WTC11 (cell line): Measurements from ENCODE around the gene AQP2. TPM values are rescaled to one million over a fixed set of nuclear protein-coding genes. Genes with fewer than 3 reads are reported as not detected.

ENCODE experiments used
- ATAC-seq: fragments of 200-7000 bp; cut with Tn5 transposase; 2 replicates; pipeline ENCODE4 v1.10.0; 2021; ENCODE audit warnings: mild to moderate bottlenecking, moderate library complexity
- CTCF ChIA-PET: fragments of 300-600 bp; sonication (Branson Sonifier 250); formaldehyde crosslinking; loops from one replicate; lab custom pipeline; 2021; ENCODE audit warnings: antibody characterized with exemption; lab: Charles Lee
- POLR2A ChIA-PET: fragments of 350-600 bp; sonication (Branson Sonifier 250); formaldehyde crosslinking; loops from one replicate; lab custom pipeline; 2021; ENCODE audit warnings: antibody characterized with exemption; lab: Charles Lee
- DNase-seq: peaks from one replicate; pipeline ENCODE4 v3.0.0; 2021; ENCODE audit warnings: low spot score
- H3K27ac Mint-ChIP-seq: 2 replicates; pipeline ENCODE4 v1.8.0; 2021; ENCODE audit warnings: mixed read lengths
- H3K27me3 Mint-ChIP-seq: 2 replicates; pipeline ENCODE4 v1.8.0; 2021; ENCODE audit warnings: low read depth, mild to moderate bottlenecking, moderate library complexity, mixed read lengths
- H3K36me3 Mint-ChIP-seq: 2 replicates; pipeline ENCODE4 v1.8.0; 2021; ENCODE audit warnings: mixed read lengths
- H3K4me1 Mint-ChIP-seq: 2 replicates; pipeline ENCODE4 v1.8.0; 2022; ENCODE audit warnings: mixed read lengths
- H3K4me3 Mint-ChIP-seq: 2 replicates; pipeline ENCODE4 v1.8.0; 2021; ENCODE audit warnings: mild to moderate bottlenecking, moderate library complexity, mixed read lengths
- H3K9me3 Mint-ChIP-seq: 2 replicates; pipeline ENCODE4 v1.8.0; 2021; ENCODE audit warnings: mixed read lengths
- ATF1 ChIP-seq: sonication (generic); formaldehyde crosslinking; IDR thresholded peaks from 2 replicates; pipeline ENCODE4 v1.8.1; 2023; ENCODE audit warnings: mild to moderate bottlenecking, moderate library complexity, missing genetic modification reagents
- CBFB ChIP-seq: sonication (generic); formaldehyde crosslinking; IDR thresholded peaks from 2 replicates; pipeline ENCODE4 v1.8.1; 2022; ENCODE audit warnings: mild to moderate bottlenecking, low read depth, missing genetic modification reagents
- CREB1 ChIP-seq: sonication (generic); formaldehyde crosslinking; IDR thresholded peaks from 2 replicates; pipeline ENCODE4 v1.8.0; 2023; ENCODE audit warnings: mild to moderate bottlenecking, missing genetic modification reagents
- CREM ChIP-seq: sonication (generic); formaldehyde crosslinking; IDR thresholded peaks from 2 replicates; pipeline ENCODE4 v1.8.1; 2022; ENCODE audit warnings: mild to moderate bottlenecking, missing genetic modification reagents, moderate library complexity
- EMX1 ChIP-seq: fragments of 250-450 bp; sonication (Bioruptor Pico); IDR thresholded peaks from 2 replicates; pipeline ENCODE4 v1.8.0; 2021; ENCODE audit warnings: mild to moderate bottlenecking
- ESRRA ChIP-seq: sonication (generic); formaldehyde crosslinking; IDR thresholded peaks from 2 replicates; pipeline ENCODE4 v1.8.1; 2022; ENCODE audit warnings: mild to moderate bottlenecking, missing genetic modification reagents, borderline replicate concordance
- FOXP4 ChIP-seq: sonication (generic); formaldehyde crosslinking; IDR thresholded peaks from 2 replicates; pipeline ENCODE4 v1.8.0; 2022; ENCODE audit warnings: mild to moderate bottlenecking, missing genetic modification reagents
- GRHL2 ChIP-seq: fragments of 250-450 bp; sonication (Bioruptor Pico); IDR thresholded peaks from 2 replicates; pipeline ENCODE4 v1.8.0; 2022; ENCODE audit warnings: mild to moderate bottlenecking, moderate library complexity; ENCODE audit not compliant: insufficient replicate concordance, severe bottlenecking
- MAX ChIP-seq: sonication (generic); formaldehyde crosslinking; IDR thresholded peaks from 2 replicates; pipeline ENCODE4 v1.8.0; 2022; ENCODE audit warnings: mild to moderate bottlenecking, missing genetic modification reagents
- MLX ChIP-seq: sonication (generic); formaldehyde crosslinking; IDR thresholded peaks from 2 replicates; pipeline ENCODE4 v1.8.1; 2023; ENCODE audit warnings: mild to moderate bottlenecking, missing genetic modification reagents, moderate library complexity
- MYBL2 ChIP-seq: sonication (generic); formaldehyde crosslinking; IDR thresholded peaks from 2 replicates; pipeline ENCODE4 v1.8.1; 2023; ENCODE audit warnings: mild to moderate bottlenecking, moderate library complexity, missing genetic modification reagents
- NFE2L1 ChIP-seq: sonication (generic); formaldehyde crosslinking; IDR thresholded peaks from 2 replicates; pipeline ENCODE4 v1.8.1; 2023; ENCODE audit warnings: missing genetic modification reagents
- NR1H2 ChIP-seq: sonication (generic); formaldehyde crosslinking; IDR thresholded peaks from 2 replicates; pipeline ENCODE4 v1.9.0; 2021; ENCODE audit warnings: mild to moderate bottlenecking, moderate library complexity, missing genetic modification reagents
- OVOL2 ChIP-seq: fragments of 250-450 bp; sonication (Bioruptor Pico); IDR thresholded peaks from 2 replicates; pipeline ENCODE4 v1.9.0; 2021; ENCODE audit warnings: mild to moderate bottlenecking, borderline replicate concordance
- PRDM15 ChIP-seq: sonication (generic); formaldehyde crosslinking; IDR thresholded peaks from 2 replicates; pipeline ENCODE4 v1.8.0; 2022; ENCODE audit warnings: missing genetic modification reagents
- TEAD1 ChIP-seq: sonication (generic); formaldehyde crosslinking; IDR thresholded peaks from 2 replicates; pipeline ENCODE4 v1.8.0; 2022; ENCODE audit warnings: mild to moderate bottlenecking, missing genetic modification reagents
- TP53 ChIP-seq: sonication (generic); formaldehyde crosslinking; IDR thresholded peaks from 2 replicates; pipeline ENCODE4 v1.8.1; 2023; ENCODE audit warnings: mild to moderate bottlenecking, missing genetic modification reagents
- USF1 ChIP-seq: sonication (generic); formaldehyde crosslinking; IDR thresholded peaks from 2 replicates; pipeline ENCODE4 v1.8.0; 2022; ENCODE audit warnings: mild to moderate bottlenecking, missing genetic modification reagents
- ZNF138 ChIP-seq: sonication (generic); formaldehyde crosslinking; conservative IDR thresholded peaks from 2 replicates; pipeline ENCODE4 v1.8.1; 2022; ENCODE audit warnings: mild to moderate bottlenecking, moderate library complexity, missing genetic modification reagents
- ZNF219 ChIP-seq: sonication (generic); formaldehyde crosslinking; IDR thresholded peaks from 2 replicates; pipeline ENCODE4 v1.8.0; 2023; ENCODE audit warnings: missing genetic modification reagents, mild to moderate bottlenecking, borderline replicate concordance
- ZNF317 ChIP-seq: sonication (generic); formaldehyde crosslinking; IDR thresholded peaks from 2 replicates; pipeline ENCODE4 v1.8.1; 2023; ENCODE audit warnings: low read depth, mild to moderate bottlenecking, moderate library complexity, missing genetic modification reagents, borderline replicate concordance
- total RNA-seq: library from RNA; stranded (reverse); gene quantifications from 3 replicates; pipeline ENCODE4 v1.2.3, GENCODE V29; 2021
- TF ChIP-seq, protein P1 (sequence below): fragments of 250-450 bp; sonication (Bioruptor Pico); IDR thresholded peaks from 2 replicates; pipeline ENCODE4 v2.1.2; 2022; ENCODE audit warnings: mild to moderate bottlenecking, moderate library complexity
- TF ChIP-seq, protein P2 (sequence below): sonication (generic); formaldehyde crosslinking; IDR thresholded peaks from 2 replicates; pipeline ENCODE4 v1.8.0; 2023; ENCODE audit warnings: missing genetic modification reagents

The AQP2 gene
- total RNA-seq, 1 experiment from 2014 or later = not detected

DNA sequence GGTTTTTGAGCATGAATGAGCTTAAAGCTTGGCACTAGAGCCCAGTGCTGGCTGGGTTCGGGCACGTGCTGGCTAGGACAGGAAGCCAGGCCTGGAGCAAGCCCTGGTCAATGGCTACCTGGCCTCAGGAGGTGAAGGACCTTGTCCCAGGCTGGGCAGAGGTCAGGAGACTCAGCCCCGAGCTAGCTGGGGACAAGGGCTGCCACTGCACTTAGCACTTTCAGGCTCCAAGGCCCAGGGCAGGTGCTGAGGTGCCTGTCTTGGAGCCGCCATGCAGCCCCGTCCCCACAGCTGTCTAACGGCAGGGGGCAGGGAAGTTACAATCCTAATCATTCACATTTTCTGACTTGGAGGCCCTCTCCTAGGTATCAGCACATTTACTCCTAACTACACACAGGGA lies 17.9 kb downstream of the AQP2 start (continued):
- TF ChIP-seq ZNF138 (CRISPR knock-in tag) (no peak), FOXP4 (CRISPR knock-in tag) (no peak), NFE2L1 (no peak), GRHL2 (CRISPR knock-in tag) (no peak), ESRRA (no peak)
- TF ChIP-seq, protein P1, sequence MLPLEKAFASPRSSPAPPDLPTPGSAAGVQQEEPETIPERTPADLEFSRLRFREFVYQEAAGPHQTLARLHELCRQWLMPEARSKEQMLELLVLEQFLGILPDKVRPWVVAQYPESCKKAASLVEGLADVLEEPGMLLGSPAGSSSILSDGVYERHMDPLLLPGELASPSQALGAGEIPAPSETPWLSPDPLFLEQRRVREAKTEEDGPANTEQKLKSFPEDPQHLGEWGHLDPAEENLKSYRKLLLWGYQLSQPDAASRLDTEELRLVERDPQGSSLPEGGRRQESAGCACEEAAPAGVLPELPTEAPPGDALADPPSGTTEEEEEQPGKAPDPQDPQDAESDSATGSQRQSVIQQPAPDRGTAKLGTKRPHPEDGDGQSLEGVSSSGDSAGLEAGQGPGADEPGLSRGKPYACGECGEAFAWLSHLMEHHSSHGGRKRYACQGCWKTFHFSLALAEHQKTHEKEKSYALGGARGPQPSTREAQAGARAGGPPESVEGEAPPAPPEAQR (CRISPR knock-in tag) = no peak
- TF ChIP-seq, protein P2, sequence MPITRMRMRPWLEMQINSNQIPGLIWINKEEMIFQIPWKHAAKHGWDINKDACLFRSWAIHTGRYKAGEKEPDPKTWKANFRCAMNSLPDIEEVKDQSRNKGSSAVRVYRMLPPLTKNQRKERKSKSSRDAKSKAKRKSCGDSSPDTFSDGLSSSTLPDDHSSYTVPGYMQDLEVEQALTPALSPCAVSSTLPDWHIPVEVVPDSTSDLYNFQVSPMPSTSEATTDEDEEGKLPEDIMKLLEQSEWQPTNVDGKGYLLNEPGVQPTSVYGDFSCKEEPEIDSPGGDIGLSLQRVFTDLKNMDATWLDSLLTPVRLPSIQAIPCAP (CRISPR knock-in tag) = no peak
- TF ChIP-seq, all 79 proteins: peak for 0

GRCh38 chr12:49969027-49969426 lies 18.5 kb downstream of the AQP2 start:
- H3K27me3 Mint-ChIP-seq = peaks cover 21% of the 10 kb centered on the region
- DNase-seq = no peak
- no peak for ATAC-seq
- no peaks in the 10 kb centered on the region for H3K36me3 Mint-ChIP-seq
- H3K4me3 Mint-ChIP-seq = no peak overlapping the region
- no peak overlapping the region for H3K27ac Mint-ChIP-seq
- H3K9me3 Mint-ChIP-seq = no peaks in the 10 kb centered on the region
- H3K4me1 Mint-ChIP-seq = peaks cover 8% of the 10 kb centered on the region
- POLR2A ChIA-PET = no interaction called here
- CTCF ChIA-PET = interaction anchor here (0.6 to 10.9 kb wide), 12 partner anchors 9 to 213 kb away, joined by 3 to 219 read pairs (median 56); partner anchors contain the start of genes AQP2, COX14 and RACGAP1
- TF ChIP-seq OVOL2 (CRISPR knock-in tag) (no peak), USF1 (CRISPR knock-in tag) (no peak), MYBL2 (CRISPR knock-in tag) (no peak), MLX (no peak), CREM (CRISPR knock-in tag) (no peak), CREB1 (CRISPR knock-in tag) (no peak), TP53 (CRISPR knock-in tag) (no peak), CBFB (CRISPR knock-in tag) (no peak), MAX (no peak), PRDM15 (CRISPR knock-in tag) (no peak), ZNF219 (CRISPR knock-in tag) (no peak), NR1H2 (no peak), ZNF317 (CRISPR knock-in tag) (no peak), EMX1 (CRISPR knock-in tag) (no peak), TEAD1 (CRISPR knock-in tag) (no peak), NFE2L1 (no peak), ATF1 (CRISPR knock-in tag) (no peak)
